Smooth muscle cell (in vitro differentiated cells): ENCODE measurements around the gene MARS1. TPM values are rescaled to one million over a fixed set of nuclear protein-coding genes. Genes with fewer than 3 reads are reported as not detected.

ENCODE experiments used
- DNase-seq: peaks from one replicate; lab custom pipeline; 2025; ENCODE audit not compliant: unreplicated experiment; lab: John Stamatoyannopoulos, UW
- H2AFZ ChIP-seq: fragments of 200-600 bp; sonication (generic); 2 replicates; pipeline ENCODE4 v1.6.0; 2016; ENCODE audit warnings: antibody characterized with exemption, low read depth, mild to moderate bottlenecking
- H3F3A ChIP-seq: fragments of 200-600 bp; sonication (generic); 2 replicates; pipeline ENCODE4 v1.6.0; 2017; ENCODE audit warnings: antibody characterized with exemption, low read depth
- H3K27ac ChIP-seq: fragments of 200-600 bp; sonication (generic); 2 replicates; pipeline ENCODE4 v1.5.1; 2016; ENCODE audit warnings: low read depth, mild to moderate bottlenecking
- H3K27me3 ChIP-seq: fragments of 200-600 bp; sonication (generic); 2 replicates; pipeline ENCODE4 v1.6.1; 2016; ENCODE audit warnings: low read depth, mild to moderate bottlenecking
- H3K36me3 ChIP-seq: fragments of 200-600 bp; sonication (generic); 2 replicates; pipeline ENCODE4 v1.5.1; 2016; ENCODE audit warnings: low read depth
- H3K4me1 ChIP-seq: fragments of 200-600 bp; sonication (generic); 2 replicates; pipeline ENCODE4 v1.5.1; 2016; ENCODE audit warnings: low read depth
- H3K4me2 ChIP-seq: fragments of 200-600 bp; sonication (generic); 2 replicates; pipeline ENCODE4 v1.6.0; 2016; ENCODE audit warnings: mild to moderate bottlenecking
- H3K4me3 ChIP-seq: fragments of 200-600 bp; sonication (generic); 2 replicates; pipeline ENCODE4 v1.5.1; 2016; ENCODE audit warnings: mild to moderate bottlenecking
- H3K79me2 ChIP-seq: fragments of 200-600 bp; sonication (generic); 2 replicates; pipeline ENCODE4 v1.6.0; 2016; ENCODE audit warnings: low read depth, mild to moderate bottlenecking
- H3K9ac ChIP-seq: fragments of 200-600 bp; sonication (generic); 2 replicates; pipeline ENCODE4 v1.6.0; 2016; ENCODE audit warnings: low read depth
- H3K9me3 ChIP-seq: fragments of 200-600 bp; sonication (generic); replicated peaks from 2 replicates; pipeline ENCODE4 v1.5.1; 2016; ENCODE audit warnings: low read depth
- H4K20me1 ChIP-seq: fragments of 200-600 bp; sonication (generic); 2 replicates; pipeline ENCODE4 v1.6.0; 2016; ENCODE audit warnings: low read depth
- CTCF ChIP-seq: fragments of 200-600 bp; sonication (generic); IDR thresholded peaks from 2 replicates; pipeline ENCODE4 v1.5.1; 2017; ENCODE audit warnings: borderline replicate concordance, mild to moderate bottlenecking, antibody characterized with exemption; ENCODE audit not compliant: insufficient read depth, poor library complexity, severe bottlenecking
- WGBS: methylation state at CpG from one replicate; pipeline ENCODE4 v1.1.7; 2016; ENCODE audit warnings: low lambda C conversion rate; 5-methylcytosine and 5-hydroxymethylcytosine counted together
- polyA plus RNA-seq: library from polyadenylated mRNA; unstranded; fragments of >200 nt; fragmentation: Nextera tagmentation; extraction: Ambion mirVana; gene quantifications from 2 replicates; pipeline ENCODE4 v1.2.1, GENCODE V29; 2016
- total RNA-seq: library from RNA; depleted of rRNA; stranded (reverse); fragments of >200 nt; gene quantifications from 2 replicates; pipeline ENCODE4 v1.2.3, GENCODE V29; 2014

The MARS1 gene
- total and polyA plus RNA-seq, 2 experiments from 2014 or later: 186 to 192 TPM

- peak overlapping the region; percentile 92 for H3K4me2 ChIP-seq
- peak; percentile 35 for DNase-seq
- H3K79me2 ChIP-seq: peaks cover 50% of the 10 kb centered on the region
- 24% methylated on average over 17 of the region's 17 CpGs for WGBS
- peak overlapping the region; percentile 44 for H2AFZ ChIP-seq
- H3K9ac ChIP-seq: peak overlapping the region; percentile 91
- no peaks in the 10 kb centered on the region for H3K27me3 ChIP-seq
- H3F3A ChIP-seq: peaks cover 55% of the 10 kb centered on the region
- H3K27ac ChIP-seq: peak overlapping the region; percentile 97
- peak overlapping the region; percentile 97 for H3K4me3 ChIP-seq
- peaks cover 61% of the 10 kb centered on the region for H4K20me1 ChIP-seq
- TF ChIP-seq CTCF: no peak
- H3K4me1 ChIP-seq: peaks cover 34% of the 10 kb centered on the region
- H3K36me3 ChIP-seq: no peaks in the 10 kb centered on the region
- H3K9me3 ChIP-seq: no peaks in the 10 kb centered on the region
Measured at GRCh38 chr12:57521525-57522010, 33.7 kb downstream of the MARS1 start.

GRCh38 chr12:57522011-57522886 is 34.4 kb downstream of the MARS1 start, which contains the start of gene MBD6:
TSS of gene MBD6 (plus strand) at chr12:57522824. CDS start at chr12:57524304, 1,480 bp downstream.
- no peaks in the 10 kb centered on the region for H3K9me3 ChIP-seq
- H3K27ac ChIP-seq: peak within 1 kb of the TSS; percentile 97
- H3F3A ChIP-seq: peaks cover 48% of the 10 kb centered on the region
- H3K4me1 ChIP-seq: peaks cover 34% of the 10 kb centered on the region
- H4K20me1 ChIP-seq: peaks cover 60% of the 10 kb centered on the region
- H3K27me3 ChIP-seq: no peaks in the 10 kb centered on the region
- H3K79me2 ChIP-seq: peaks cover 50% of the 10 kb centered on the region
- H3K4me3 ChIP-seq: peak within 1 kb of the TSS; percentile 97
- under 1% methylated on average over 42 of the region's 57 CpGs for WGBS
- peak within 1 kb of the TSS; percentile 44 for H2AFZ ChIP-seq
- H3K36me3 ChIP-seq: no peaks in the 10 kb centered on the region
- TF ChIP-seq CTCF: no peak
- H3K9ac ChIP-seq: peak within 1 kb of the TSS; percentile 91
- DNase-seq: peak; percentile 98
- peak within 1 kb of the TSS; percentile 92 for H3K4me2 ChIP-seq

- WGBS: 2% methylated on average over 15 of the region's 38 CpGs
- Histone ChIP-seq H3K79me2 (peaks cover 46% of the 10 kb centered on the region), H3K27me3 (no peaks in the 10 kb centered on the region), H3K9me3 (no peaks in the 10 kb centered on the region), H3K27ac (peak overlapping the region; percentile 97), H3F3A (peaks cover 39% of the 10 kb centered on the region), H4K20me1 (peaks cover 51% of the 10 kb centered on the region), H3K36me3 (no peaks in the 10 kb centered on the region), H3K9ac (peak overlapping the region; percentile 81), H3K4me1 (peaks cover 34% of the 10 kb centered on the region), H3K4me2 (peak overlapping the region; percentile 92), H3K4me3 (peak overlapping the region; percentile 97), H2AFZ (no peak overlapping the region)
- DNase-seq: peak; percentile 64
- TF ChIP-seq CTCF: no peak
Measured at GRCh38 chr12:57522887-57523705, 35.2 kb downstream of the MARS1 start.
